K562 (cell line): ENCODE data around the gene GPS2. TPM values are rescaled to one million over a fixed set of nuclear protein-coding genes. Genes with fewer than 3 reads are reported as not detected.

Source experiments
- ATAC-seq: fragments of 200-7000 bp; cut with Tn5 transposase; 3 replicates; pipeline ENCODE4 v1.9.1; 2020; ENCODE audit warnings: moderate library complexity
- BruUV-seq: library from RNA; stranded (reverse); fragments of 400-500 nt; replicated peaks from 2 replicates; lab custom pipeline; 2021; lab: Mats Ljungman, UMichigan
- CTCF ChIA-PET: fragments of 300-600 bp; formaldehyde crosslinking; extraction: SDS; loops from one replicate; lab custom pipeline; 2021; ENCODE audit warnings: low intra/inter-chr PET ratio; lab: Yijun Ruan, JAX
- POLR2A ChIA-PET: fragments of 300-600, 350-650 bp; sonication (Branson Sonifier 250); formaldehyde crosslinking; extraction: SDS; loops from one replicate; lab custom pipeline; 2021; ENCODE audit warnings: antibody characterized with exemption, inconsistent platforms; lab: Yijun Ruan, JAX
- DNase-seq, 4 experiments: peaks; one replicate each; pipeline versions ENCODE4 v3.0.0 to v3.0.0-alpha.2; 2011 to 2018; ENCODE audit warnings: low spot score in 3 of 4, mixed read lengths in 3 of 4; ENCODE audit errors: extremely low read depth in 1 of 4
- FAIRE-seq: peaks from 2 replicates; lab custom pipeline; 2011; peaks lifted over from hg19 to GRCh38; lab: Jason Lieb, UNC
- H2AFZ ChIP-seq: 2 replicates; pipeline ENCODE4 v1.6.0; 2011; ENCODE audit warnings: low read depth, low read length, control low read depth, inconsistent platforms
- H3K27ac ChIP-seq: fragments of 200-600 bp; 3 replicates; pipeline ENCODE4 v1.8.0; 2011; ENCODE audit warnings: low read depth, mild to moderate bottlenecking, control low read depth, inconsistent platforms, low read length, moderate library complexity, mixed read lengths; ENCODE audit errors: extremely low read depth
- H3K27me3 ChIP-seq, 2 experiments: fragments of 300-600 bp in 1 of 2; 2 replicates in 1 of 2; 3 replicates in 1 of 2; pipeline versions ENCODE4 v1.6.0 to v1.8.0; 2011; ENCODE audit warnings: inconsistent platforms in 2 of 2, low read length in 2 of 2, mild to moderate bottlenecking in 1 of 2, mixed read lengths in 1 of 2, moderate library complexity in 1 of 2; ENCODE audit not compliant: control insufficient read depth in 2 of 2, insufficient read depth in 2 of 2
- H3K36me3 ChIP-seq: fragments of 300-600 bp; 3 replicates; pipeline ENCODE4 v1.8.0; 2011; ENCODE audit warnings: mild to moderate bottlenecking, low read length, inconsistent platforms; ENCODE audit not compliant: control insufficient read depth, insufficient read depth
- H3K4me1 ChIP-seq, 2 experiments: fragments of 200-600 bp in 1 of 2; replicated peaks in 1 of 2; 2 replicates in 1 of 2; 3 replicates in 1 of 2; pipeline versions ENCODE4 v1.5.1 to v1.8.0; 2011; ENCODE audit warnings: inconsistent platforms in 2 of 2, low read length in 2 of 2, mild to moderate bottlenecking in 1 of 2, mixed read lengths in 1 of 2, moderate library complexity in 1 of 2; ENCODE audit not compliant: control insufficient read depth in 2 of 2, insufficient read depth in 2 of 2
- H3K4me2 ChIP-seq: 2 replicates; pipeline ENCODE4 v1.6.1; 2011; ENCODE audit warnings: low read length, control low read depth, inconsistent platforms, mixed read lengths; ENCODE audit not compliant: insufficient read depth
- H3K4me3 ChIP-seq: fragments of 200-600 bp; sonication (generic), shearing (Covaris generic); 2 replicates; pipeline ENCODE4 v1.5.1; 2016; ENCODE audit warnings: control low read depth, inconsistent platforms
- H3K79me2 ChIP-seq: fragments of 200-600 bp; 3 replicates; pipeline ENCODE4 v1.8.0; 2011; ENCODE audit warnings: low read length, inconsistent platforms; ENCODE audit not compliant: control insufficient read depth, insufficient read depth
- H3K9ac ChIP-seq, 2 experiments: 2 replicates each; pipeline versions ENCODE4 v1.6.0 to v1.6.1; 2011; ENCODE audit warnings: low read depth in 2 of 2, low read length in 2 of 2, control low read depth in 1 of 2, inconsistent platforms in 1 of 2, mild to moderate bottlenecking in 1 of 2, mixed read lengths in 1 of 2; ENCODE audit not compliant: insufficient read depth in 1 of 2
- H3K9me1 ChIP-seq: one replicate; pipeline ENCODE4 v1.6.0; 2011; ENCODE audit warnings: inconsistent platforms, mild to moderate bottlenecking, low read length, moderate library complexity; ENCODE audit not compliant: control insufficient read depth, insufficient read depth
- H3K9me3 ChIP-seq: replicated peaks from 2 replicates; pipeline ENCODE4 v1.5.1; 2011; ENCODE audit warnings: low read depth, low read length, inconsistent platforms; ENCODE audit not compliant: control insufficient read depth, insufficient read depth
- H4K20me1 ChIP-seq: replicated peaks from 2 replicates; pipeline ENCODE4 v1.6.1; 2011; ENCODE audit warnings: low read length, inconsistent platforms, mixed read lengths; ENCODE audit not compliant: control insufficient read depth, insufficient read depth
- PML ChIP-seq: IDR thresholded peaks from 2 replicates; pipeline ENCODE4 v1.6.1; 2012; ENCODE audit warnings: low read length, inconsistent platforms
- POLR2G ChIP-seq: fragments of 200-400 bp; formaldehyde crosslinking; IDR thresholded peaks from 2 replicates; pipeline ENCODE4 v1.6.1; 2017; ENCODE audit warnings: low read depth, mild to moderate bottlenecking, antibody characterized with exemption, low read length, moderate library complexity
- RBFOX2 ChIP-seq: fragments of 200-400 bp; formaldehyde crosslinking; IDR thresholded peaks from 2 replicates; pipeline ENCODE4 v1.6.1; 2017; ENCODE audit warnings: low read depth, mild to moderate bottlenecking, low read length, moderate library complexity
- RFX5 ChIP-seq: IDR thresholded peaks from 2 replicates; pipeline ENCODE4 v1.6.1; 2011; ENCODE audit warnings: low read depth, mild to moderate bottlenecking, improper control_type of control experiment, low read length
- TBP ChIP-seq: optimal IDR thresholded peaks from 2 replicates; pipeline ENCODE3; 2011; ENCODE audit warnings: low read depth, low read length, improper control_type of control experiment
- WGBS: fragments of 100-300 bp; shearing (Covaris generic); methylation state at CpG from one replicate; pipeline ENCODE4 v1.1.6; 2016; ENCODE audit warnings: low coverage, mixed read lengths; ENCODE audit not compliant: insufficient coverage; ENCODE audit errors: missing lambda C conversion rate; 5-methylcytosine and 5-hydroxymethylcytosine counted together
- in situ Hi-C: fragments of 300-500 bp; cut with MboI; formaldehyde crosslinking; loops from 4 replicates; pipeline ENCODE4 v1.15.0; 2018; ENCODE audit warnings: inconsistent platforms, mixed read lengths
- intact Hi-C: fragments of 100-400 bp; cut with micrococcal nuclease; formaldehyde crosslinking; loops from 2 replicates; pipeline ENCODE4 v1.14.2; 2022
- polyA plus RNA-seq, 8 experiments: library from polyadenylated mRNA; depleted of rRNA in 4 of 8; stranded (reverse) in 5 of 8; unstranded in 3 of 8; fragments of >200 nt; fragmentation: Nextera tagmentation in 2 of 8; fragmentation: Illumina TruSeq in 1 of 8; extraction: Ambion mirVana in 2 of 8; extraction: Trizol in 1 of 8; gene quantifications; 2 replicates each; pipeline versions ENCODE4 v1.2.1 to v1.2.3, GENCODE V29; 2011 to 2014; ENCODE audit warnings: inconsistent platforms in 1 of 8, missing spikeins in 1 of 8
- total RNA-seq, 7 experiments: library from RNA; depleted of rRNA in 6 of 7; stranded (reverse); fragments of >200 nt in 6 of 7; fragmentation: Illumina TruSeq in 2 of 7; extraction: Trizol in 2 of 7; gene quantifications; 2 replicates each; pipeline versions ENCODE4 v1.2.1 to v1.2.3, GENCODE V29; 2011 to 2021; ENCODE audit warnings: low replicate concordance in 1 of 7

The GPS2 gene
- total and polyA plus RNA-seq, 9 of the 15 experiments (the other 6 are each of a cell fraction or from before 2014, with no cell fraction given) = 18.3 to 75.7 (median 37.0) TPM

- Histone ChIP-seq H3K4me2 (no peak overlapping the region), H2AFZ (no peak overlapping the region), H3K9me1 (peaks cover 11% of the 10 kb centered on the region), H3K36me3 (peaks cover 72% of the 10 kb centered on the region), H3K4me1 (peaks cover 22 to 35% of the 10 kb centered on the region in 2 experiments), H4K20me1 (peaks cover 40% of the 10 kb centered on the region), H3K4me3 (no peak overlapping the region), H3K27me3 (no peaks in the 10 kb centered on the region), H3K9ac (peak overlapping the region in 1 of 2 experiments; percentile 59; a peak in 1 of 4 replicates), H3K27ac (no peak overlapping the region), H3K9me3 (no peaks in the 10 kb centered on the region), H3K79me2 (peaks cover 53% of the 10 kb centered on the region)
- in situ Hi-C loops (no loop called here), intact Hi-C loops (no loop called here)
- FAIRE-seq = no peak
- ATAC-seq = no peak
- no peak for DNase-seq
- no TSS peak for BruUV-seq
- POLR2A ChIA-PET = interaction anchor here (0.6 to 2.6 kb wide), 3 partner anchors 13 to 95 kb away, joined by 3 to 21 read pairs (median 3); partner anchors contain the start of genes NEURL4 and NLGN2
- WGBS = 56% methylated on average over 6 of the region's 7 CpGs
- no peak for TF ChIP-seq RFX5
- peak; percentile 33 for TF ChIP-seq RBFOX2
- peak; percentile 33; the same call in 1 of the 2 replicates for TF ChIP-seq PML
- no peak for TF ChIP-seq TBP
- TF ChIP-seq POLR2G = 0 out of 2 replicates have a peak, but pooled peaks have one; percentile 10
- CTCF ChIA-PET = no interaction called here
Observed at GRCh38 chr17:7312432-7313087, 2.6 kb downstream of the GPS2 start.
